ENCODE data around the gene NEB.
"Not testable (repeated sequence)": the region's sequence is repeated elsewhere in the genome, so short reads cannot be mapped to it uniquely, and the experiment has no call there.

- TF ChIP-seq, protein P1, sequence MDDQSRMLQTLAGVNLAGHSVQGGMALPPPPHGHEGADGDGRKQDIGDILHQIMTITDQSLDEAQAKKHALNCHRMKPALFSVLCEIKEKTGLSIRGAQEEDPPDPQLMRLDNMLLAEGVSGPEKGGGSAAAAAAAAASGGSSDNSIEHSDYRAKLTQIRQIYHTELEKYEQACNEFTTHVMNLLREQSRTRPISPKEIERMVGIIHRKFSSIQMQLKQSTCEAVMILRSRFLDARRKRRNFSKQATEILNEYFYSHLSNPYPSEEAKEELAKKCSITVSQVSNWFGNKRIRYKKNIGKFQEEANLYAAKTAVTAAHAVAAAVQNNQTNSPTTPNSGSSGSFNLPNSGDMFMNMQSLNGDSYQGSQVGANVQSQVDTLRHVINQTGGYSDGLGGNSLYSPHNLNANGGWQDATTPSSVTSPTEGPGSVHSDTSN (IDR thresholded peaks at IDR 0.05) = not testable (repeated sequence)
- not testable (repeated sequence) for TF ChIP-seq RAD21 (conservative IDR thresholded peaks at IDR 0.05 in 1 of 2, IDR thresholded peaks at IDR 0.05 in 1 of 2); POLR2A (IDR thresholded peaks at IDR 0.05; ENCODE audit: low read length); MYC (IDR thresholded peaks at IDR 0.05; ENCODE audit: borderline replicate concordance, low read length); PHF8 (IDR thresholded peaks at IDR 0.05; ENCODE audit: borderline replicate concordance, low read depth); HDAC2 (IDR thresholded peaks at IDR 0.05); BHLHE40 (IDR thresholded peaks at IDR 0.05; ENCODE audit: low read depth, low read length); RFX5 (IDR thresholded peaks at IDR 0.05); USF2 (IDR thresholded peaks at IDR 0.05); CHD2 (IDR thresholded peaks at IDR 0.05; ENCODE audit: low read length, partially characterized antibody); KDM1A (IDR thresholded peaks at IDR 0.05; ENCODE audit: low read depth); JUN (IDR thresholded peaks at IDR 0.05)
- TF ChIP-seq, protein P2, sequence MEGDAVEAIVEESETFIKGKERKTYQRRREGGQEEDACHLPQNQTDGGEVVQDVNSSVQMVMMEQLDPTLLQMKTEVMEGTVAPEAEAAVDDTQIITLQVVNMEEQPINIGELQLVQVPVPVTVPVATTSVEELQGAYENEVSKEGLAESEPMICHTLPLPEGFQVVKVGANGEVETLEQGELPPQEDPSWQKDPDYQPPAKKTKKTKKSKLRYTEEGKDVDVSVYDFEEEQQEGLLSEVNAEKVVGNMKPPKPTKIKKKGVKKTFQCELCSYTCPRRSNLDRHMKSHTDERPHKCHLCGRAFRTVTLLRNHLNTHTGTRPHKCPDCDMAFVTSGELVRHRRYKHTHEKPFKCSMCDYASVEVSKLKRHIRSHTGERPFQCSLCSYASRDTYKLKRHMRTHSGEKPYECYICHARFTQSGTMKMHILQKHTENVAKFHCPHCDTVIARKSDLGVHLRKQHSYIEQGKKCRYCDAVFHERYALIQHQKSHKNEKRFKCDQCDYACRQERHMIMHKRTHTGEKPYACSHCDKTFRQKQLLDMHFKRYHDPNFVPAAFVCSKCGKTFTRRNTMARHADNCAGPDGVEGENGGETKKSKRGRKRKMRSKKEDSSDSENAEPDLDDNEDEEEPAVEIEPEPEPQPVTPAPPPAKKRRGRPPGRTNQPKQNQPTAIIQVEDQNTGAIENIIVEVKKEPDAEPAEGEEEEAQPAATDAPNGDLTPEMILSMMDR (IDR thresholded peaks at IDR 0.05) = not testable (repeated sequence)
- TF ChIP-seq, protein P3, sequence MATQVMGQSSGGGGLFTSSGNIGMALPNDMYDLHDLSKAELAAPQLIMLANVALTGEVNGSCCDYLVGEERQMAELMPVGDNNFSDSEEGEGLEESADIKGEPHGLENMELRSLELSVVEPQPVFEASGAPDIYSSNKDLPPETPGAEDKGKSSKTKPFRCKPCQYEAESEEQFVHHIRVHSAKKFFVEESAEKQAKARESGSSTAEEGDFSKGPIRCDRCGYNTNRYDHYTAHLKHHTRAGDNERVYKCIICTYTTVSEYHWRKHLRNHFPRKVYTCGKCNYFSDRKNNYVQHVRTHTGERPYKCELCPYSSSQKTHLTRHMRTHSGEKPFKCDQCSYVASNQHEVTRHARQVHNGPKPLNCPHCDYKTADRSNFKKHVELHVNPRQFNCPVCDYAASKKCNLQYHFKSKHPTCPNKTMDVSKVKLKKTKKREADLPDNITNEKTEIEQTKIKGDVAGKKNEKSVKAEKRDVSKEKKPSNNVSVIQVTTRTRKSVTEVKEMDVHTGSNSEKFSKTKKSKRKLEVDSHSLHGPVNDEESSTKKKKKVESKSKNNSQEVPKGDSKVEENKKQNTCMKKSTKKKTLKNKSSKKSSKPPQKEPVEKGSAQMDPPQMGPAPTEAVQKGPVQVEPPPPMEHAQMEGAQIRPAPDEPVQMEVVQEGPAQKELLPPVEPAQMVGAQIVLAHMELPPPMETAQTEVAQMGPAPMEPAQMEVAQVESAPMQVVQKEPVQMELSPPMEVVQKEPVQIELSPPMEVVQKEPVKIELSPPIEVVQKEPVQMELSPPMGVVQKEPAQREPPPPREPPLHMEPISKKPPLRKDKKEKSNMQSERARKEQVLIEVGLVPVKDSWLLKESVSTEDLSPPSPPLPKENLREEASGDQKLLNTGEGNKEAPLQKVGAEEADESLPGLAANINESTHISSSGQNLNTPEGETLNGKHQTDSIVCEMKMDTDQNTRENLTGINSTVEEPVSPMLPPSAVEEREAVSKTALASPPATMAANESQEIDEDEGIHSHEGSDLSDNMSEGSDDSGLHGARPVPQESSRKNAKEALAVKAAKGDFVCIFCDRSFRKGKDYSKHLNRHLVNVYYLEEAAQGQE (IDR thresholded peaks at IDR 0.05) = not testable (repeated sequence)
Observed at GRCh38 chr2:151704480-151704961, 29.8 kb downstream of the NEB start.
